Measurements from ENCODE around the gene MAPK9.

MAPK9 gene

GRCh38 chr5:180241600-180241999, 50.3 kb downstream of the MAPK9 start:
- no peak for DNase-seq
- Histone ChIP-seq H3K9me3 (ENCODE audit: control extremely low read depth in 1 of 5, control insufficient read depth in 4 of 5, insufficient read depth in 2 of 5, low read depth in 1 of 5, low read length in 4 of 5) (peaks cover 4 to 86% (median 39%) of the 10 kb centered on the region in 5 experiments), H3K27me3 (replicated peaks in 2 of 5; ENCODE audit: control insufficient read depth in 4 of 5, insufficient read depth in 5 of 5, low read length in 4 of 5) (no peaks in the 10 kb centered on the region), H3K4me1 (ENCODE audit: control extremely low read depth in 1 of 4, control insufficient read depth in 4 of 4, insufficient read depth in 4 of 4, low read length in 3 of 4) (no peaks in the 10 kb centered on the region), H3K4me3 (ENCODE audit: control insufficient read depth in 1 of 7, extremely low read depth in 1 of 7, insufficient read depth in 4 of 7, low read depth in 2 of 7, low read length in 6 of 7) (no peak overlapping the region), H3K36me3 (ENCODE audit: control insufficient read depth in 4 of 4, insufficient read depth in 4 of 4, low read length in 3 of 4) (peaks cover 14 to 97% (median 61%) of the 10 kb centered on the region in 4 experiments), H3K27ac (ENCODE audit: insufficient read depth in 1 of 2, low read depth in 1 of 2, low read length in 2 of 2, poor library complexity in 1 of 2, severe bottlenecking in 2 of 2) (no peak overlapping the region)
- WGBS (ENCODE audit: insufficient coverage), result 100% methylated on average over 3 of the region's 5 CpGs
- ChIA-PET POLR2A (no interaction called here), CTCF (no interaction called here)

- CTCF ChIA-PET, result no interaction called here
- no peak for DNase-seq
- POLR2A ChIA-PET, result no interaction called here
- peaks cover 24 to 99% (median 71%) of the 10 kb centered on the region in 4 experiments for H3K36me3 ChIP-seq (ENCODE audit: control insufficient read depth in 4 of 4, insufficient read depth in 4 of 4, low read length in 3 of 4)
- peaks cover 5 to 89% (median 31%) of the 10 kb centered on the region in 5 experiments for H3K9me3 ChIP-seq (ENCODE audit: control extremely low read depth in 1 of 5, control insufficient read depth in 4 of 5, insufficient read depth in 2 of 5, low read depth in 1 of 5, low read length in 4 of 5)
- no CpG with 5 or more reads among the region's 2 CpGs for WGBS (ENCODE audit: insufficient coverage)
- H3K27me3 ChIP-seq (replicated peaks in 2 of 5; ENCODE audit: control insufficient read depth in 4 of 5, insufficient read depth in 5 of 5, low read length in 4 of 5), result no peaks in the 10 kb centered on the region
- no peaks in the 10 kb centered on the region for H3K4me1 ChIP-seq (ENCODE audit: control extremely low read depth in 1 of 4, control insufficient read depth in 4 of 4, insufficient read depth in 4 of 4, low read length in 3 of 4)
- H3K27ac ChIP-seq (ENCODE audit: insufficient read depth in 1 of 2, low read depth in 1 of 2, low read length in 2 of 2, poor library complexity in 1 of 2, severe bottlenecking in 2 of 2), result no peak overlapping the region
- H3K4me3 ChIP-seq (ENCODE audit: control insufficient read depth in 1 of 7, extremely low read depth in 1 of 7, insufficient read depth in 4 of 7, low read depth in 2 of 7, low read length in 6 of 7), result no peak overlapping the region
Observed at GRCh38 chr5:180238631-180239030, 53.3 kb downstream of the MAPK9 start.

- Histone ChIP-seq H3K4me3 (ENCODE audit: control insufficient read depth in 1 of 7, extremely low read depth in 1 of 7, insufficient read depth in 4 of 7, low read depth in 2 of 7, low read length in 6 of 7) (no peak overlapping the region), H3K27ac (ENCODE audit: insufficient read depth in 1 of 2, low read depth in 1 of 2, low read length in 2 of 2, poor library complexity in 1 of 2, severe bottlenecking in 2 of 2) (no peak overlapping the region), H3K27me3 (replicated peaks in 2 of 5; ENCODE audit: control insufficient read depth in 4 of 5, insufficient read depth in 5 of 5, low read length in 4 of 5) (no peaks in the 10 kb centered on the region), H3K36me3 (ENCODE audit: control insufficient read depth in 4 of 4, insufficient read depth in 4 of 4, low read length in 3 of 4) (peaks cover 20 to 86% (median 61%) of the 10 kb centered on the region in 4 experiments), H3K9me3 (ENCODE audit: control extremely low read depth in 1 of 5, control insufficient read depth in 4 of 5, insufficient read depth in 2 of 5, low read depth in 1 of 5, low read length in 4 of 5) (peaks cover 2 to 80% (median 33%) of the 10 kb centered on the region in 5 experiments), H3K4me1 (ENCODE audit: control extremely low read depth in 1 of 4, control insufficient read depth in 4 of 4, insufficient read depth in 4 of 4, low read length in 3 of 4) (no peaks in the 10 kb centered on the region)
- CTCF ChIA-PET, result no interaction called here
- POLR2A ChIA-PET, result no interaction called here
- no peak for DNase-seq
- WGBS (ENCODE audit: insufficient coverage), result no CpG with 5 or more reads among the region's 1 CpG
Observed at GRCh38 chr5:180235846-180236245, 56.0 kb downstream of the MAPK9 start.

GRCh38 chr5:180235077-180235476, 56.8 kb downstream of the MAPK9 start:
- DNase-seq, result no peak
- no peak overlapping the region for H3K27ac ChIP-seq (ENCODE audit: insufficient read depth in 1 of 2, low read depth in 1 of 2, low read length in 2 of 2, poor library complexity in 1 of 2, severe bottlenecking in 2 of 2)
- H3K4me1 ChIP-seq (ENCODE audit: control extremely low read depth in 1 of 4, control insufficient read depth in 4 of 4, insufficient read depth in 4 of 4, low read length in 3 of 4), result no peaks in the 10 kb centered on the region
- CTCF ChIA-PET, result no interaction called here
- H3K9me3 ChIP-seq (ENCODE audit: control extremely low read depth in 1 of 5, control insufficient read depth in 4 of 5, insufficient read depth in 2 of 5, low read depth in 1 of 5, low read length in 4 of 5), result peaks cover 2 to 75% (median 27%) of the 10 kb centered on the region in 5 experiments
- H3K36me3 ChIP-seq (ENCODE audit: control insufficient read depth in 4 of 4, insufficient read depth in 4 of 4, low read length in 3 of 4), result peaks cover 20 to 85% (median 53%) of the 10 kb centered on the region in 4 experiments
- H3K27me3 ChIP-seq (replicated peaks in 2 of 5; ENCODE audit: control insufficient read depth in 4 of 5, insufficient read depth in 5 of 5, low read length in 4 of 5), result no peaks in the 10 kb centered on the region
- no peak overlapping the region for H3K4me3 ChIP-seq (ENCODE audit: control insufficient read depth in 1 of 7, extremely low read depth in 1 of 7, insufficient read depth in 4 of 7, low read depth in 2 of 7, low read length in 6 of 7)
- POLR2A ChIA-PET, result no interaction called here
- WGBS (ENCODE audit: insufficient coverage), result 100% methylated on average over 5 of the region's 5 CpGs

GRCh38 chr5:180234271-180234670, 57.6 kb downstream of the MAPK9 start:
- Histone ChIP-seq H3K9me3 (ENCODE audit: control extremely low read depth in 1 of 5, control insufficient read depth in 4 of 5, insufficient read depth in 2 of 5, low read depth in 1 of 5, low read length in 4 of 5) (peaks cover 2 to 74% (median 25%) of the 10 kb centered on the region in 5 experiments), H3K4me1 (ENCODE audit: control extremely low read depth in 1 of 4, control insufficient read depth in 4 of 4, insufficient read depth in 4 of 4, low read length in 3 of 4) (no peaks in the 10 kb centered on the region), H3K27me3 (replicated peaks in 2 of 5; ENCODE audit: control insufficient read depth in 4 of 5, insufficient read depth in 5 of 5, low read length in 4 of 5) (no peaks in the 10 kb centered on the region), H3K36me3 (ENCODE audit: control insufficient read depth in 4 of 4, insufficient read depth in 4 of 4, low read length in 3 of 4) (peaks cover 20 to 81% (median 48%) of the 10 kb centered on the region in 4 experiments), H3K4me3 (ENCODE audit: control insufficient read depth in 1 of 7, extremely low read depth in 1 of 7, insufficient read depth in 4 of 7, low read depth in 2 of 7, low read length in 6 of 7) (no peak overlapping the region), H3K27ac (ENCODE audit: insufficient read depth in 1 of 2, low read depth in 1 of 2, low read length in 2 of 2, poor library complexity in 1 of 2, severe bottlenecking in 2 of 2) (no peak overlapping the region)
- no peak for DNase-seq
- CTCF ChIA-PET, result no interaction called here
- POLR2A ChIA-PET, result no interaction called here
- 94% methylated on average over 9 of the region's 15 CpGs for WGBS (ENCODE audit: insufficient coverage)

GRCh38 chr5:180233729-180234128, 58.2 kb downstream of the MAPK9 start:
- peaks cover 16 to 76% (median 43%) of the 10 kb centered on the region in 4 experiments for H3K36me3 ChIP-seq (ENCODE audit: control insufficient read depth in 4 of 4, insufficient read depth in 4 of 4, low read length in 3 of 4)
- H3K4me1 ChIP-seq (ENCODE audit: control extremely low read depth in 1 of 4, control insufficient read depth in 4 of 4, insufficient read depth in 4 of 4, low read length in 3 of 4), result no peaks in the 10 kb centered on the region
- no peaks in the 10 kb centered on the region for H3K27me3 ChIP-seq (replicated peaks in 2 of 5; ENCODE audit: control insufficient read depth in 4 of 5, insufficient read depth in 5 of 5, low read length in 4 of 5)
- H3K27ac ChIP-seq (ENCODE audit: insufficient read depth in 1 of 2, low read depth in 1 of 2, low read length in 2 of 2, poor library complexity in 1 of 2, severe bottlenecking in 2 of 2), result no peak overlapping the region
- DNase-seq, result no peak
- ChIA-PET CTCF (no interaction called here), POLR2A (no interaction called here)
- peaks cover 2 to 72% (median 21%) of the 10 kb centered on the region in 5 experiments for H3K9me3 ChIP-seq (ENCODE audit: control extremely low read depth in 1 of 5, control insufficient read depth in 4 of 5, insufficient read depth in 2 of 5, low read depth in 1 of 5, low read length in 4 of 5)
- H3K4me3 ChIP-seq (ENCODE audit: control insufficient read depth in 1 of 7, extremely low read depth in 1 of 7, insufficient read depth in 4 of 7, low read depth in 2 of 7, low read length in 6 of 7), result no peak overlapping the region
- WGBS (ENCODE audit: insufficient coverage), result 98% methylated on average over 9 of the region's 11 CpGs

GRCh38 chr5:180230017-180230416, 61.9 kb downstream of the MAPK9 start:
- POLR2A ChIA-PET, result no interaction called here

More at GRCh38 chr5:180230017-180230416, 61.9 kb downstream of the MAPK9 start:
- DNase-seq, result no peak
- WGBS (ENCODE audit: insufficient coverage), result 100% methylated on average over 7 of the region's 7 CpGs
- no peaks in the 10 kb centered on the region for H3K27me3 ChIP-seq (replicated peaks in 2 of 5; ENCODE audit: control insufficient read depth in 4 of 5, insufficient read depth in 5 of 5, low read length in 4 of 5)
- CTCF ChIA-PET, result no interaction called here
- no peak overlapping the region for H3K27ac ChIP-seq (ENCODE audit: insufficient read depth in 1 of 2, low read depth in 1 of 2, low read length in 2 of 2, poor library complexity in 1 of 2, severe bottlenecking in 2 of 2)
- H3K4me1 ChIP-seq (ENCODE audit: control extremely low read depth in 1 of 4, control insufficient read depth in 4 of 4, insufficient read depth in 4 of 4, low read length in 3 of 4), result no peaks in the 10 kb centered on the region
- H3K4me3 ChIP-seq (ENCODE audit: control insufficient read depth in 1 of 7, extremely low read depth in 1 of 7, insufficient read depth in 4 of 7, low read depth in 2 of 7, low read length in 6 of 7), result no peak overlapping the region
- H3K9me3 ChIP-seq (ENCODE audit: control extremely low read depth in 1 of 5, control insufficient read depth in 4 of 5, insufficient read depth in 2 of 5, low read depth in 1 of 5, low read length in 4 of 5), result peaks cover 2 to 65% (median 19%) of the 10 kb centered on the region in 5 experiments
- H3K36me3 ChIP-seq (ENCODE audit: control insufficient read depth in 4 of 4, insufficient read depth in 4 of 4, low read length in 3 of 4), result peaks cover 8 to 43% (median 17%) of the 10 kb centered on the region in 4 experiments
